ENCODE data around the gene HRNR. TPM values are rescaled to one million over a fixed set of nuclear protein-coding genes. Genes with fewer than 3 reads are reported as not detected.

Gene HRNR
- total RNA-seq, 1 donor from 2014 or later, result not detected

- Mint-ChIP-seq H3K36me3 (no peaks in the 10 kb centered on the region), H3K4me3 (no peak overlapping the region), H3K9me3 (no peaks in the 10 kb centered on the region), H3K4me1 (no peaks in the 10 kb centered on the region), H3K27me3 (ENCODE audit: insufficient read depth, low read depth) (peaks cover 4% of the 10 kb centered on the region), H3K27ac (no peak overlapping the region)
- Histone ChIP-seq H3K4me3 (no peak overlapping the region), H3K9me3 (ENCODE audit: low read depth) (no peaks in the 10 kb centered on the region), H3K36me3 (no peaks in the 10 kb centered on the region), H3K79me2 (ENCODE audit: low read depth) (no peaks in the 10 kb centered on the region), H3F3A (ENCODE audit: low read depth) (no peaks in the 10 kb centered on the region), H3K27ac (no peak overlapping the region), H2AFZ (replicated peaks) (no peak overlapping the region), H4K20me1 (ENCODE audit: low read depth) (no peaks in the 10 kb centered on the region), H3K4me2 (no peak overlapping the region), H3K27me3 (no peaks in the 10 kb centered on the region), H3K4me1 (no peaks in the 10 kb centered on the region), H3K9ac (no peak overlapping the region)
- no peak for DNase-seq (ENCODE audit: low spot score)
- no peak for TF ChIP-seq EZH2phosphoT487 (IDR thresholded peaks at IDR 0.05)
- no peak for TF ChIP-seq CTCF (IDR thresholded peaks at IDR 0.05)
- TF ChIP-seq EZH2 (IDR thresholded peaks at IDR 0.05), result no peak
Measured at GRCh38 chr1:152164517-152165136, 59.4 kb downstream of the HRNR start.

DNA sequence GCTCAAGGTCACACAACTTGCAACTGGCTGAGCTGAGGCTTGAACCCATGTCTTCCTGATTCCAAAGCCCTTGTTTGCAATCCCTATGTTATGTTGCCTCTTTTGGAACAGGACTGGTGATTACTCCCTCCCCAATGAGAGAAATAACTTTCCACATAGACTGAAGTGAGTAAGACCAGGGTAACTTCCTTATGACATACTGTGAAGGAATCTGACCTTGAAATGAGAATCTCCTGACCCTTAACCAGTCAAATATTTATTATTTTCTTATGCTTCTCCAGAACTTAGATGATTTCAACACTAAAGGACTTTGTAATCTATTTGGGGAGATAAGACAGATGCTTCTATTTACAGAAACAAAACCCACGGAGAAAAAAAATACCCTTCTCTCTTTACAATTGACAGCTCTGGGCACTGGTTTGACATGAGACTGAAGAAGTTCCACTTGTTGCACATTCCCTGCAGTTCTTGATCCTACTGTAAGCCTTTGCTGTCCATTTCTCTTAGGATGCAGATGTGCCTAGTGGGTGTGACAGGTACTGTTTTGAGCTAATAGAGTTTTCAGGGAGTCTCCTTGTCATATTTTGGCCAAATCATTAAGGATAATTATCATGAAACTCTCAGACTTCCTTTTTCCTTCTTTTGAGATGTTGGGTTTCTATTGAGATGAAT is 61.1 kb downstream of the HRNR start:
- H3K4me1 ChIP-seq, result no peaks in the 10 kb centered on the region
- no peak overlapping the region for H3K4me2 ChIP-seq
- no peak overlapping the region for H3K27ac Mint-ChIP-seq

More for the DNA sequence above, 61.1 kb downstream of the HRNR start:
- H4K20me1 ChIP-seq (ENCODE audit: low read depth), result no peaks in the 10 kb centered on the region
- peaks cover 5% of the 10 kb centered on the region for H3K9me3 ChIP-seq (ENCODE audit: low read depth)
- Mint-ChIP-seq H3K4me3 (no peak overlapping the region), H3K4me1 (no peaks in the 10 kb centered on the region), H3K27me3 (ENCODE audit: insufficient read depth, low read depth) (peaks cover 4% of the 10 kb centered on the region), H3K9me3 (no peaks in the 10 kb centered on the region), H3K36me3 (no peaks in the 10 kb centered on the region)
- no peaks in the 10 kb centered on the region for H3F3A ChIP-seq (ENCODE audit: low read depth)
- DNase-seq (ENCODE audit: low spot score), result no peak
- H2AFZ ChIP-seq (replicated peaks), result no peak overlapping the region
- H3K27me3 ChIP-seq, result no peaks in the 10 kb centered on the region
- no peak overlapping the region for H3K9ac ChIP-seq
- H3K79me2 ChIP-seq (ENCODE audit: low read depth), result no peaks in the 10 kb centered on the region
- H3K36me3 ChIP-seq, result no peaks in the 10 kb centered on the region
- H3K4me3 ChIP-seq, result no peak overlapping the region
- H3K27ac ChIP-seq, result no peak overlapping the region
- TF ChIP-seq EZH2phosphoT487 (IDR thresholded peaks at IDR 0.05) (no peak), EZH2 (IDR thresholded peaks at IDR 0.05) (no peak), CTCF (IDR thresholded peaks at IDR 0.05) (no peak)

Other genes starting within 250 kb of the HRNR start
- gene S100A10, start 230.3 kb downstream of the HRNR start, total RNA-seq (ENCODE audit: low replicate concordance), result 0.54 and 1.1 TPM in 2 replicates
- 4.4 and 5.4 TPM in 2 replicates for gene S100A11, start 187.2 kb downstream of the HRNR start, total RNA-seq (ENCODE audit: low replicate concordance)
- gene TCHHL1, start 135.1 kb downstream of the HRNR start, total RNA-seq (ENCODE audit: low replicate concordance), result not detected in 2 replicates
- gene TCHH, start 108.7 kb downstream of the HRNR start, total RNA-seq (ENCODE audit: low replicate concordance), result 0.03 and 0.07 TPM in 2 replicates
- gene RPTN, start 65.0 kb downstream of the HRNR start, total RNA-seq (ENCODE audit: low replicate concordance), result not detected in 2 replicates
- not detected in 2 replicates for gene FLG, start 101.0 kb upstream of the HRNR start, total RNA-seq (ENCODE audit: low replicate concordance)
- not detected in 2 replicates for gene FLG2, start 135.8 kb upstream of the HRNR start, total RNA-seq (ENCODE audit: low replicate concordance)
- gene CRNN, start 190.1 kb upstream of the HRNR start, total RNA-seq (ENCODE audit: low replicate concordance), result not detected in 2 replicates